ENCODE measurements around the gene TAAR2.
A peak's percentile ranks its signal among the peaks of the same experiment; 100 is the strongest.

TAAR2 gene
- total RNA-seq: 0 reads per million in 9 experiments

GRCh38 chr6:132624175-132624574 lies at the start of gene TAAR2:
TSS of gene TAAR2 (minus strand) at chr6:132624275. CDS start at chr6:132624275, 0 bp downstream.
- peaks cover 0 to 2% of the 10 kb centered on the region in 2 donors for H3K9me3 Mint-ChIP-seq
- no peak for DNase-seq
- H3K36me3 Mint-ChIP-seq (ENCODE audit: insufficient read depth): no peaks in the 10 kb centered on the region
- H3K27me3 Mint-ChIP-seq: peaks cover 30 to 43% of the 10 kb centered on the region in 2 donors
- H3K4me3 Mint-ChIP-seq: no peak within 1 kb of the TSS
- H3K4me1 Mint-ChIP-seq (ENCODE audit: low read depth in 2 of 2): no peaks in the 10 kb centered on the region
- ATAC-seq (replicated peaks): no peak
- no peak within 1 kb of the TSS for H3K27ac Mint-ChIP-seq

GRCh38 chr6:132673376-132674094 lies 49.5 kb upstream of the TAAR2 start:
- peaks cover 0 to 9% of the 10 kb centered on the region in 2 donors for H3K27me3 Mint-ChIP-seq
- H3K36me3 Mint-ChIP-seq (ENCODE audit: insufficient read depth): no peaks in the 10 kb centered on the region
- no peaks in the 10 kb centered on the region for H3K9me3 Mint-ChIP-seq
- DNase-seq (no peak), ATAC-seq (replicated peaks) (peak; percentile 52)
- H3K27ac Mint-ChIP-seq: no peak overlapping the region
- H3K4me1 Mint-ChIP-seq (ENCODE audit: low read depth in 2 of 2): peaks cover 6 to 18% of the 10 kb centered on the region in 2 donors
- no peak overlapping the region for H3K4me3 Mint-ChIP-seq

GRCh38 chr6:132671295-132671694 lies 47.2 kb upstream of the TAAR2 start:
- Mint-ChIP-seq H3K27ac (no peak overlapping the region), H3K36me3 (ENCODE audit: insufficient read depth) (no peaks in the 10 kb centered on the region), H3K27me3 (no peaks in the 10 kb centered on the region), H3K9me3 (no peaks in the 10 kb centered on the region), H3K4me1 (ENCODE audit: low read depth in 2 of 2) (peaks cover 6 to 13% of the 10 kb centered on the region in 2 donors), H3K4me3 (no peak overlapping the region)
- ATAC-seq (replicated peaks): no peak
- no peak for DNase-seq

- H3K9me3 Mint-ChIP-seq: no peaks in the 10 kb centered on the region
- H3K4me1 Mint-ChIP-seq (ENCODE audit: low read depth in 2 of 2): peaks cover 3 to 4% of the 10 kb centered on the region in 2 donors
- H3K27me3 Mint-ChIP-seq: no peaks in the 10 kb centered on the region
- no peaks in the 10 kb centered on the region for H3K36me3 Mint-ChIP-seq (ENCODE audit: insufficient read depth)
- no peak overlapping the region for H3K4me3 Mint-ChIP-seq
- DNase-seq (peak in 1 of 3 experiments; percentile 2), ATAC-seq (replicated peaks) (peak; percentile 48)
- no peak overlapping the region for H3K27ac Mint-ChIP-seq
These were observed 45.7 kb upstream of the TAAR2 start for GRCh38 chr6:132669690-132670291.

- DNase-seq (no peak), ATAC-seq (replicated peaks) (no peak)
- Mint-ChIP-seq H3K27me3 (no peaks in the 10 kb centered on the region), H3K27ac (no peak overlapping the region), H3K36me3 (ENCODE audit: insufficient read depth) (no peaks in the 10 kb centered on the region), H3K4me3 (no peak overlapping the region), H3K9me3 (no peaks in the 10 kb centered on the region), H3K4me1 (ENCODE audit: low read depth in 2 of 2) (peaks cover 3 to 4% of the 10 kb centered on the region in 2 donors)
These were observed 42.0 kb upstream of the TAAR2 start for GRCh38 chr6:132666118-132666517.

GRCh38 chr6:132664309-132665034 lies 40.4 kb upstream of the TAAR2 start:
- H3K27ac Mint-ChIP-seq: no peak overlapping the region
- no peak for ATAC-seq (replicated peaks)
- no peak overlapping the region for H3K4me3 Mint-ChIP-seq
- no peaks in the 10 kb centered on the region for H3K4me1 Mint-ChIP-seq (ENCODE audit: low read depth in 2 of 2)
- no peaks in the 10 kb centered on the region for H3K27me3 Mint-ChIP-seq
- no peak for DNase-seq
- H3K9me3 Mint-ChIP-seq: no peaks in the 10 kb centered on the region
- H3K36me3 Mint-ChIP-seq (ENCODE audit: insufficient read depth): no peaks in the 10 kb centered on the region

GRCh38 chr6:132663661-132664060 lies 39.6 kb upstream of the TAAR2 start:
- DNase-seq (no peak), ATAC-seq (replicated peaks) (no peak)
- H3K36me3 Mint-ChIP-seq (ENCODE audit: insufficient read depth): no peaks in the 10 kb centered on the region
- no peaks in the 10 kb centered on the region for H3K9me3 Mint-ChIP-seq
- no peaks in the 10 kb centered on the region for H3K4me1 Mint-ChIP-seq (ENCODE audit: low read depth in 2 of 2)
- no peak overlapping the region for H3K4me3 Mint-ChIP-seq
- H3K27me3 Mint-ChIP-seq: no peaks in the 10 kb centered on the region
- H3K27ac Mint-ChIP-seq: no peak overlapping the region

GRCh38 chr6:132661906-132662305 lies 37.8 kb upstream of the TAAR2 start:
- Mint-ChIP-seq H3K9me3 (no peaks in the 10 kb centered on the region), H3K27ac (no peak overlapping the region), H3K27me3 (no peaks in the 10 kb centered on the region), H3K36me3 (ENCODE audit: insufficient read depth) (no peaks in the 10 kb centered on the region), H3K4me3 (no peak overlapping the region), H3K4me1 (ENCODE audit: low read depth in 2 of 2) (no peaks in the 10 kb centered on the region)
- DNase-seq: no peak
- ATAC-seq (replicated peaks): no peak

- Mint-ChIP-seq H3K4me1 (ENCODE audit: low read depth in 2 of 2) (no peaks in the 10 kb centered on the region), H3K27me3 (peaks cover 0 to 5% of the 10 kb centered on the region in 2 donors), H3K9me3 (no peaks in the 10 kb centered on the region), H3K27ac (no peak within 1 kb of the TSS), H3K4me3 (no peak within 1 kb of the TSS), H3K36me3 (ENCODE audit: insufficient read depth) (no peaks in the 10 kb centered on the region)
- no peak for ATAC-seq (replicated peaks)
- DNase-seq: no peak
These were observed 35.0 kb upstream of the TAAR2 start, which contains the start of gene TAAR1 for GRCh38 chr6:132659082-132659481. TSS of gene TAAR1 (minus strand) at chr6:132659182. CDS start at chr6:132646003, 13,179 bp downstream.

GRCh38 chr6:132651062-132651461 lies 27.0 kb upstream of the TAAR2 start:
- no peaks in the 10 kb centered on the region for H3K9me3 Mint-ChIP-seq
- H3K4me3 Mint-ChIP-seq: no peak overlapping the region
- H3K4me1 Mint-ChIP-seq (ENCODE audit: low read depth in 2 of 2): peaks cover 0 to 3% of the 10 kb centered on the region in 2 donors
- H3K27me3 Mint-ChIP-seq: peaks cover 0 to 5% of the 10 kb centered on the region in 2 donors
- no peak for ATAC-seq (replicated peaks)
- no peaks in the 10 kb centered on the region for H3K36me3 Mint-ChIP-seq (ENCODE audit: insufficient read depth)
- no peak for DNase-seq
- H3K27ac Mint-ChIP-seq: no peak overlapping the region

GRCh38 chr6:132650429-132650828 lies 26.4 kb upstream of the TAAR2 start:
- Mint-ChIP-seq H3K4me3 (no peak overlapping the region), H3K9me3 (no peaks in the 10 kb centered on the region), H3K4me1 (ENCODE audit: low read depth in 2 of 2) (peaks cover 0 to 3% of the 10 kb centered on the region in 2 donors), H3K36me3 (ENCODE audit: insufficient read depth) (no peaks in the 10 kb centered on the region), H3K27me3 (peaks cover 0 to 5% of the 10 kb centered on the region in 2 donors), H3K27ac (no peak overlapping the region)
- ATAC-seq (replicated peaks): no peak
- no peak for DNase-seq

- DNase-seq (no peak), ATAC-seq (replicated peaks) (no peak)
- Mint-ChIP-seq H3K36me3 (ENCODE audit: insufficient read depth) (no peaks in the 10 kb centered on the region), H3K27me3 (no peaks in the 10 kb centered on the region), H3K27ac (no peak overlapping the region), H3K4me3 (no peak overlapping the region), H3K4me1 (ENCODE audit: low read depth in 2 of 2) (peaks cover 0 to 3% of the 10 kb centered on the region in 2 donors), H3K9me3 (no peaks in the 10 kb centered on the region)
These were observed 24.8 kb upstream of the TAAR2 start for GRCh38 chr6:132648828-132649227.

GRCh38 chr6:132648356-132648755 lies 24.3 kb upstream of the TAAR2 start:
- H3K27ac Mint-ChIP-seq: no peak overlapping the region
- ATAC-seq (replicated peaks) (peak; percentile 73), DNase-seq (no peak)
- H3K27me3 Mint-ChIP-seq: no peaks in the 10 kb centered on the region
- no peaks in the 10 kb centered on the region for H3K36me3 Mint-ChIP-seq (ENCODE audit: insufficient read depth)
- H3K9me3 Mint-ChIP-seq: no peaks in the 10 kb centered on the region
- peaks cover 0 to 3% of the 10 kb centered on the region in 2 donors for H3K4me1 Mint-ChIP-seq (ENCODE audit: low read depth in 2 of 2)
- H3K4me3 Mint-ChIP-seq: no peak overlapping the region

All from effector memory CD8-positive, alpha-beta T cell (primary cell).